HuH-7.5 (cell line): Measurements from ENCODE around the gene ADAMTS8.

ENCODE experiments used
- DNase-seq: peaks from one replicate; pipeline ENCODE4 v3.0.0; 2011; ENCODE audit warnings: low spot score

ADAMTS8 gene

GRCh38 chr11:130394615-130395014, 33.8 kb downstream of the ADAMTS8 start:
- no peak for DNase-seq

GRCh38 chr11:130391711-130392110, 36.7 kb downstream of the ADAMTS8 start:
- no peak for DNase-seq

GRCh38 chr11:130390071-130390758, 38.2 kb downstream of the ADAMTS8 start:
- no peak for DNase-seq

GRCh38 chr11:130389335-130389935, 39.0 kb downstream of the ADAMTS8 start:
- no peak for DNase-seq

GRCh38 chr11:130388607-130389205, 39.7 kb downstream of the ADAMTS8 start:
- DNase-seq = no peak

- no peak for DNase-seq
Observed at GRCh38 chr11:130386056-130386455, 42.4 kb downstream of the ADAMTS8 start.

- no peak for DNase-seq
Observed at GRCh38 chr11:130383344-130384211, 44.8 kb downstream of the ADAMTS8 start.

GRCh38 chr11:130381317-130381716, 47.1 kb downstream of the ADAMTS8 start:
- no peak for DNase-seq

- no peak for DNase-seq
Observed at GRCh38 chr11:130380778-130381177, 47.6 kb downstream of the ADAMTS8 start.

GRCh38 chr11:130379276-130379675, 49.1 kb downstream of the ADAMTS8 start:
- DNase-seq = no peak

- no peak for DNase-seq
Observed at GRCh38 chr11:130370845-130371590, 57.4 kb downstream of the ADAMTS8 start.

GRCh38 chr11:130369713-130370112, 58.7 kb downstream of the ADAMTS8 start:
- no peak for DNase-seq

GRCh38 chr11:130369141-130369691, 59.2 kb downstream of the ADAMTS8 start:
- no peak for DNase-seq

- DNase-seq = no peak
Observed at GRCh38 chr11:130359419-130359818, 69.0 kb downstream of the ADAMTS8 start.

GRCh38 chr11:130358398-130358797, 70.0 kb downstream of the ADAMTS8 start:
- DNase-seq = no peak
